HG03457 (cell line): ENCODE results near the gene ASCC3.

Source experiments
- ATAC-seq: cut with Tn5 transposase; IDR thresholded peaks from one replicate; pipeline ENCODE4 v1.9.1; 2021; ENCODE audit warnings: moderate number of reproducible peaks; ENCODE audit not compliant: unreplicated experiment

ASCC3 gene

GRCh38 chr6:100509101-100509500, 372.0 kb downstream of the ASCC3 start:
- no peak for ATAC-seq

- ATAC-seq = no peak
Observed at GRCh38 chr6:100506651-100507050, 374.5 kb downstream of the ASCC3 start.

- no peak for ATAC-seq
Observed at GRCh38 chr6:100504786-100505737, 376.1 kb downstream of the ASCC3 start.

GRCh38 chr6:100503043-100503705, 378.0 kb downstream of the ASCC3 start:
- ATAC-seq = no peak

GRCh38 chr6:100493206-100493888, 387.8 kb downstream of the ASCC3 start:
- no peak for ATAC-seq

GRCh38 chr6:100491952-100492670, 389.0 kb downstream of the ASCC3 start:
- no peak for ATAC-seq

- no peak for ATAC-seq
Observed at GRCh38 chr6:100490065-100490464, 391.1 kb downstream of the ASCC3 start.

GRCh38 chr6:100488244-100488643, 392.9 kb downstream of the ASCC3 start:
- no peak for ATAC-seq

GRCh38 chr6:100487638-100488037, 393.5 kb downstream of the ASCC3 start:
- ATAC-seq = no peak

GRCh38 chr6:100485268-100485667, 395.9 kb downstream of the ASCC3 start:
- no peak for ATAC-seq

GRCh38 chr6:100484474-100484873, 396.7 kb downstream of the ASCC3 start:
- ATAC-seq = no peak

GRCh38 chr6:100482698-100483097, 398.4 kb downstream of the ASCC3 start:
- no peak for ATAC-seq

GRCh38 chr6:100479179-100480035, 401.7 kb downstream of the ASCC3 start:
- ATAC-seq = peak; percentile 43

- peak; percentile 64 for ATAC-seq
Observed at GRCh38 chr6:100475554-100476320, 405.4 kb downstream of the ASCC3 start.

GRCh38 chr6:100473182-100473581, 407.9 kb downstream of the ASCC3 start:
- no peak for ATAC-seq

GRCh38 chr6:100472674-100473073, 408.5 kb downstream of the ASCC3 start:
- ATAC-seq = peak; percentile 83

- no peak for ATAC-seq
Observed at GRCh38 chr6:100470422-100471120, 410.6 kb downstream of the ASCC3 start.

- no peak for ATAC-seq
Observed at GRCh38 chr6:100469101-100469859, 411.8 kb downstream of the ASCC3 start.
